NCI-H345 (cell line): ENCODE data around the gene C17orf58.
"Not testable (repeated sequence)": the region's sequence is repeated elsewhere in the genome, so short reads cannot be mapped to it uniquely, and the experiment has no call there.

Experiments
- DNase-seq: peaks from one replicate; lab custom pipeline; 2025; lab: John Stamatoyannopoulos, UW

The C17orf58 gene

GRCh38 chr17:67996301-67997171 is at the start of gene C17orf58:
Gene C17orf58 (minus strand): TSS chr17:67996469. CDS start chr17:67996198, 271 bp downstream.
- not testable (repeated sequence) for DNase-seq

DNA sequence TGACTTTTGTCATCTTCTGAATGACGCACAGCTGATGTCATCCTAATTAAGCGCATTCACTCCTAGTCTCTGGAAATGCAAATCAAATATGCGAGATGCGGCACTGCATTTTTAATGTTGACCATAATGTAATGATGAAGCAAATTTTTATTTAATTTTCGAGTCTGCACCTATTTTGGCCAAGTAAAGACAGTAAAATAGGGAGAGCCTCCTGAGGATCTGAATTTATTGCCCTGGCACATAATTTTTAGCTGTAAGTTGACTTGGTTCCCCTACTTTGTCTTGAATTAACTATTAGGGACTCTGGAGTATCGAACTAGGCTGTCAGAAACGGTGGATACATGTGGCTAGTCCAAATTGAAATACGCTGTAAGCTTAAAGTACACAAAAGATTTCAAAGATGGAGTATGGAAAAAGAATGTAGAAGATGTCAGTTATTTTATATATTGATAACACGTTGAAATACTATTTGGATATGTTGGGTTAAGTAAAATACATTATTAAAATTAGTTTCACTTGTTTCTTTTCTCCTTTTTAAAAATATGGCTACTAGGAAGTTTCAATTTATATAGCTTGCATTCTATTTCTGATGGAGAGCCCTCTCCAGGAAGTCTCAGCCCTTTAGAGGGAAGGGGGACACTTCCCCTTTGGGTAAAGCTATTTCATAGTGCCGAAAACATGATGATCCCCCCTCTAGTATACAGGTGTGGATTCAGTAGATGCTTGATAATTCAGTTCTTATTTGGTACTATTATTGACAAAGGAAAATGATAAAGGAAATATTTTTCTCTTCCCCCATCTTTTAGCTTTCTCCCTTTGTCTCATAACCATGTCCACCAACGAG is 40.3 kb upstream of the C17orf58 start:
- no peak for DNase-seq

DNA sequence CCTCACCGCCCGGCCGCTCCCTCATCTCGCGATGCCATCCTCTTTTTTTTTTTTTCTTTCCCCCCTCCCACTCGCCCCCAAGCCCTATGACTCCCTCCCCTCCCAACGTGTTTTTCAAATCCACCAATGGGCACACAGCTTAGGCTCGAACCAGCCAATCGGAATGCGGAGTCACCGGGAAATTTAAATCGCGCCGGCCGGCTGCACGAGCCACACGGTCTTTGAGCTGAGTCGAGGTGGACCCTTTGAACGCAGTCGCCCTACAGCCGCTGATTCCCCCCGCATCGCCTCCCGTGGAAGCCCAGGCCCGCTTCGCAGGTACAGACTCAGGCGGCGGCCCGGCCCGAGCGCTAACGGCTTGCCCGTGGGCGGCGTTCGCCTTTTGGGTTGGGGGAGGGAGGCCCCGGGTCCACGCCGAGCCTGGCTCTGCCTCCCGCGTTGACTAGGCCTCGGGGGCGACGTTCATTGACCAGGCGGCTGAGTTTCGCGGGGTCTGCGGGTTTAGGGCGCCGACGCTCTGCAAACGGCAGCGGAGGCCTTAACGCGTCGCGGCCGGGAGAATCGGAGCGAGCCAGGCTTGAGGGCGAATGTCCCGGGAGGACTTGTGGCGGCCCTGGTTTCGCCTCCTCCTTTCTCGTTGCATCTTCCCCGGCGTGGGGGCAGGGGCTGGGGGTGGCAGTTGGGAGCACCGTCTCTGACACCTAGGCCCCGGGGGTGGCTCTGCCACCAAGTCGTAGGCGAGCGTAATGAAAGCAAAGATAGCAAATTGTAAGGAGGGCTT is 39.4 kb upstream of the C17orf58 start, which contains the start of gene KPNA2:
Gene KPNA2, plus strand, starts transcription at position 213 of the 781 bp plus-strand sequence. CDS start 1,398 bp downstream, outside the sequence.
- peak; percentile 98 for DNase-seq

- no peak for DNase-seq
Observed at GRCh38 chr17:68035131-68035522, 38.9 kb upstream of the C17orf58 start.

GRCh38 chr17:68034452-68034776 is 38.1 kb upstream of the C17orf58 start:
- no peak for DNase-seq

GRCh38 chr17:68033636-68034451 is 37.6 kb upstream of the C17orf58 start:
- no peak for DNase-seq

GRCh38 chr17:68029512-68030215 is 33.4 kb upstream of the C17orf58 start:
- no peak for DNase-seq

GRCh38 chr17:68022547-68022946 is 26.3 kb upstream of the C17orf58 start:
- not testable (repeated sequence) for DNase-seq

GRCh38 chr17:68021963-68022362 is 25.7 kb upstream of the C17orf58 start:
- no peak for DNase-seq

- not testable (repeated sequence) for DNase-seq
Observed at GRCh38 chr17:68020791-68021190, 24.5 kb upstream of the C17orf58 start.

- DNase-seq = no peak
Observed at GRCh38 chr17:68020409-68020756, 24.1 kb upstream of the C17orf58 start.

GRCh38 chr17:68019675-68020408 is 23.6 kb upstream of the C17orf58 start:
- DNase-seq = peak; percentile 97

DNA sequence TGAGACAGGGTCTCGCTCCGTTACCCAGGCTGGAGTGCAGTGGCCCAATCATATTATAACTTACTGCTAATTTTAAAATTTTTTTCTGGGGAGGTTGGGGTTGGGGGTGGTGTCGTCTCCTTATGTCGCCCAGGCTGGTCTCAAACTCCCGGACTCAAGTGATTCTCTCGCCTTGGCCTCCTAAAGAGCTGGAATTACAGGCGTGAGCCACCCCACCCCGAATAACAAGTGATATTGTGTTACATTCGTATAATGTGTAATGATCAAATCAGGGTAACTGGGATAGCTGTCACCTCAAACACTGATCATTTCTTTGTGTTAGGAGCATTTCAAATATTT is 23.0 kb upstream of the C17orf58 start:
- DNase-seq = no peak

GRCh38 chr17:68018493-68018892 is 22.2 kb upstream of the C17orf58 start:
- not testable (repeated sequence) for DNase-seq

- no peak for DNase-seq
Observed at GRCh38 chr17:68016838-68017237, 20.6 kb upstream of the C17orf58 start.

- no peak for DNase-seq
Observed at GRCh38 chr17:68015081-68015723, 18.9 kb upstream of the C17orf58 start.

DNA sequence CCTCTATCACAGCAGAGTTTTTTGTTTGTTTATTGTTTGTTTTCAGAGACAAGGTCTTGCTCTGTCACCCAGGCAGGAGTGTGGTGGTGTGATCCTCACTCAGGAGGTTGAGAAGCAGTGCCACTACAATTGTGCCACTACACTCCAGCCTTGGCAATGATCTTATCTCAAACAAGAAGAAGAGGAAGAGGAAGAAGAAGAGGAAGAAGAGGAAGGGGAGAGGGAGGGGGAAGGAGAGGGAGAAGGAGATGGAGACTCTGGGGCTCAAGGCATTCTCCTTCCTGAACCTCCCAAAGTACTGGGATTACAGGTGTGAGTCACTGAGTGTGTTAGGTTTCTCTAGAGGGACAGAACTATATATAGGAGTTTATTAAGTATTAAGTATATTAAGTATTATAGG is 17.1 kb upstream of the C17orf58 start:
- no peak for DNase-seq

DNA sequence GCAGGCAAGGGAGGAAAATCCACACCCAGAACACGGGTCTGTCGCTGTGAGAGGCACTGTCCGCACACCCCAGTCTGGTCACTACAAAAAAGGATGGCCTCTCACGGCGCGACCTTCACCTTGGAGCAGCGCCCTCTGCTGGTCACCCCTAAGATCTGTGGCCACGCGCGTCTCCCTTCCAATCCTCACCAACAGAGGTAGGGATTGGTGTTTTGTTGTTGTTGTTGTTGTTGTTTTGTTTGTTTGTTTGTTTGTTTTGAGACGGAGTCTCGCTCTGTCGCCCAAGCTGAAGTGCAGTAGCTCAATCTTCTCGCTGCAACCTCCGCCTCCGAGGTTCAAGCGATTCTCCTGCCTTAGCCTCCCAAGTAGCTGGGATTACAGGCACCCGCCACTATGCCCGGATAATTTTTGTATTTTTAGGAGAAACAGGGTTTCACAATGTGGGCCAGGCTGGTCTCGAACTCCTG is 15.0 kb upstream of the C17orf58 start:
- DNase-seq = peak; percentile 28

GRCh38 chr17:68006797-68007196 is 10.5 kb upstream of the C17orf58 start:
- DNase-seq = no peak
